ENCODE measurements around the gene INPP5A. TPM values are rescaled to one million over a fixed set of nuclear protein-coding genes. Genes with fewer than 3 reads are reported as not detected.
"Not testable (repeated sequence)": the region's sequence is repeated elsewhere in the genome, so short reads cannot be mapped to it uniquely, and the experiment has no call there.

INPP5A gene
- total RNA-seq, 4 donors from 2014 or later: 34.8 to 80.8 (median 52.8) TPM

GRCh38 chr10:132570771-132571649, 33.4 kb downstream of the INPP5A start:
- Histone ChIP-seq H3K4me3 (no peak overlapping the region), H3K27ac (peak overlapping the region in 2 of 4 donors; percentile 51 to 61), H3K4me1 (peaks cover 35 to 45% (median 38%) of the 10 kb centered on the region in 4 donors), H3K36me3 (no peaks in the 10 kb centered on the region), H3K27me3 (no peaks in the 10 kb centered on the region), H3K9me3 (no peaks in the 10 kb centered on the region)
- intact Hi-C loops (cut with DNase I; ENCODE audit: low total_unique reads) (no loop called here), in situ Hi-C loops (cut with MboI; ENCODE audit: low pct_ligation_motif_present in 1 of 4, low pct_unique_long_range_greater_than_20kb in 1 of 4, low sequenced_read_pairs in 3 of 4) (no loop called here)
- peak; percentile 79 for DNase-seq
- TF ChIP-seq EP300 (IDR thresholded peaks at IDR 0.05; ENCODE audit: low read depth): no peak
- 56 to 61% methylated on average over 2 to 16 of the region's 26 CpGs for WGBS, 2 donors (ENCODE audit: low coverage in 1 of 2)

- Histone ChIP-seq H3K36me3 (no peaks in the 10 kb centered on the region), H3K27ac (peak overlapping the region; percentile 41 to 61 (median 48)), H3K4me1 (peaks cover 44 to 53% (median 46%) of the 10 kb centered on the region in 4 donors), H3K27me3 (no peaks in the 10 kb centered on the region), H3K4me3 (no peak overlapping the region), H3K9me3 (no peaks in the 10 kb centered on the region)
- peak; percentile 72 for DNase-seq
- intact Hi-C loops (cut with DNase I; ENCODE audit: low total_unique reads): no loop called here
- peak in 2 of 3 donors; percentile 37 to 53 for TF ChIP-seq POLR2AphosphoS5 (IDR thresholded peaks at IDR 0.05)
- TF ChIP-seq, protein P1, sequence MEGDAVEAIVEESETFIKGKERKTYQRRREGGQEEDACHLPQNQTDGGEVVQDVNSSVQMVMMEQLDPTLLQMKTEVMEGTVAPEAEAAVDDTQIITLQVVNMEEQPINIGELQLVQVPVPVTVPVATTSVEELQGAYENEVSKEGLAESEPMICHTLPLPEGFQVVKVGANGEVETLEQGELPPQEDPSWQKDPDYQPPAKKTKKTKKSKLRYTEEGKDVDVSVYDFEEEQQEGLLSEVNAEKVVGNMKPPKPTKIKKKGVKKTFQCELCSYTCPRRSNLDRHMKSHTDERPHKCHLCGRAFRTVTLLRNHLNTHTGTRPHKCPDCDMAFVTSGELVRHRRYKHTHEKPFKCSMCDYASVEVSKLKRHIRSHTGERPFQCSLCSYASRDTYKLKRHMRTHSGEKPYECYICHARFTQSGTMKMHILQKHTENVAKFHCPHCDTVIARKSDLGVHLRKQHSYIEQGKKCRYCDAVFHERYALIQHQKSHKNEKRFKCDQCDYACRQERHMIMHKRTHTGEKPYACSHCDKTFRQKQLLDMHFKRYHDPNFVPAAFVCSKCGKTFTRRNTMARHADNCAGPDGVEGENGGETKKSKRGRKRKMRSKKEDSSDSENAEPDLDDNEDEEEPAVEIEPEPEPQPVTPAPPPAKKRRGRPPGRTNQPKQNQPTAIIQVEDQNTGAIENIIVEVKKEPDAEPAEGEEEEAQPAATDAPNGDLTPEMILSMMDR (IDR thresholded peaks at IDR 0.05): no peak
- TF ChIP-seq EP300 (IDR thresholded peaks at IDR 0.05; ENCODE audit: low read depth): no peak
- no peak for TF ChIP-seq POLR2A (IDR thresholded peaks at IDR 0.05)
- WGBS, 2 donors (ENCODE audit: low coverage in 1 of 2): 60 to 95% methylated on average over 4 to 20 of the region's 23 CpGs
- in situ Hi-C loops (cut with MboI; ENCODE audit: low pct_ligation_motif_present in 1 of 4, low pct_unique_long_range_greater_than_20kb in 1 of 4, low sequenced_read_pairs in 3 of 4): no loop called here
These were observed 34.3 kb downstream of the INPP5A start for GRCh38 chr10:132571650-132572544.

- TF ChIP-seq POLR2AphosphoS5 (IDR thresholded peaks at IDR 0.05): no peak
- TF ChIP-seq, protein P1 (IDR thresholded peaks at IDR 0.05): no peak
- TF ChIP-seq EP300 (IDR thresholded peaks at IDR 0.05; ENCODE audit: low read depth): no peak
- no peak for TF ChIP-seq POLR2A (IDR thresholded peaks at IDR 0.05)
- no peak for DNase-seq
- WGBS, 2 donors (ENCODE audit: low coverage in 1 of 2): 52% methylated on average over 7 of the region's 7 CpGs; no CpG with 5 or more reads in 1 of the 2 donors
- H3K9me3 ChIP-seq: no peaks in the 10 kb centered on the region
- H3K4me1 ChIP-seq: peaks cover 48 to 60% (median 52%) of the 10 kb centered on the region in 4 donors
- H3K36me3 ChIP-seq: no peaks in the 10 kb centered on the region
- no peak overlapping the region for H3K4me3 ChIP-seq
- no peaks in the 10 kb centered on the region for H3K27me3 ChIP-seq
- in situ Hi-C loops (cut with MboI; ENCODE audit: low pct_ligation_motif_present in 1 of 4, low pct_unique_long_range_greater_than_20kb in 1 of 4, low sequenced_read_pairs in 3 of 4): no loop called here
- intact Hi-C loops (cut with DNase I; ENCODE audit: low total_unique reads): no loop called here
- H3K27ac ChIP-seq: peak overlapping the region; percentile 41 to 61 (median 48)
These were observed 35.0 kb downstream of the INPP5A start for GRCh38 chr10:132572545-132572937.

DNA sequence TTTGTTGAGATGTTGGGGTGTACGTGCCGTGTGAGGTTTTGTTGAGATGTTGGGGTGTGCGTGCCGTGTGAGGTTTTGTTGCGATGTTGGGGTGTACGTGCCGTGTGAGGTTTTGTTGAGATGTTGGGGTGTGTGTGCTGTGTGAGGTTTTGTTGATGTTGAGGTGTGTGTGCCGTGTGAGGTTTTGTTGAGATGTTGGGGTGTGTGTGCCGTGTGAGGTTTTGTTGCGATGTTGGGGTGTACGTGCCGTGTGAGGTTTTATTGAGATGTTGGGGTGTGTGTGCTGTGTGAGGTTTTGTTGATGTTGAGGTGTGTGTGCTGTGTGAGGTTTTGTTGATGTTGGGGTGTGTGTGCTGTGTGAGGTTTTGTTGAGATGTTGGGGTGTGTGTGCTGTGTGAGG, 35.4 kb downstream of the INPP5A start:
- in situ Hi-C loops (cut with MboI; ENCODE audit: low pct_ligation_motif_present in 1 of 4, low pct_unique_long_range_greater_than_20kb in 1 of 4, low sequenced_read_pairs in 3 of 4); DNase-seq; H3K27me3 ChIP-seq; H3K9me3 ChIP-seq; H3K4me3 ChIP-seq; intact Hi-C loops (cut with DNase I; ENCODE audit: low total_unique reads); H3K36me3 ChIP-seq: not testable (repeated sequence)
- 95% methylated on average over 10 to 12 of the region's 12 CpGs for WGBS, 2 donors (ENCODE audit: low coverage in 1 of 2)
- Histone ChIP-seq H3K27ac (peak overlapping the region in 2 of 4 donors; percentile 51 to 61), H3K4me1 (peaks cover 52 to 64% (median 55%) of the 10 kb centered on the region in 4 donors)

DNA sequence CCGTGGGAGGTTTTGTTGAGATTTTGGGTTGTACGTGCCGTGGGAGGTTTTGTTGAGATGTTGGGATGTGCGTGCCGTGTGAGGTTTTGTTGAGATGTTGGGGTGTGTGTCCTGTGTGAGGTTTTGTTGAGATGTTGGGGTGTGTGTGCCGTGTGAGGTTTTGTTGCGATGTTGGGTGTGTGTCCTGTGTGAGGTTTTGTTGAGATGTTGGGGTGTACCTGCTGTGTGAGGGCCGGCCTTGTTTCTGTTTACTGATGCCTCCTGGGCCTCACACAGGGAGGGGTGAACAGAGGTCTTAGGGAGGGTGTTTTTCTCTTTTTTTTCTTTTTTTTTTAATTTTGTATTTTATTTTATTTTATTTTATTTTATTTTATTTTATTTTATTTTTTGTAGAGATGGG, 36.7 kb downstream of the INPP5A start:
- WGBS, 2 donors (ENCODE audit: low coverage in 1 of 2): 95 to 100% methylated on average over 2 to 8 of the region's 8 CpGs

More for the DNA sequence above, 36.7 kb downstream of the INPP5A start:
- Histone ChIP-seq H3K4me3 (no peak overlapping the region), H3K36me3 (no peaks in the 10 kb centered on the region), H3K4me1 (peaks cover 55 to 75% (median 63%) of the 10 kb centered on the region in 4 donors), H3K27me3 (no peaks in the 10 kb centered on the region), H3K27ac (no peak overlapping the region), H3K9me3 (no peaks in the 10 kb centered on the region)
- intact Hi-C loops (cut with DNase I; ENCODE audit: low total_unique reads): no loop called here
- no peak for DNase-seq
- in situ Hi-C loops (cut with MboI; ENCODE audit: low pct_ligation_motif_present in 1 of 4, low pct_unique_long_range_greater_than_20kb in 1 of 4, low sequenced_read_pairs in 3 of 4): no loop called here
- TF ChIP-seq EP300 (IDR thresholded peaks at IDR 0.05; ENCODE audit: low read depth) (no peak), POLR2AphosphoS5 (IDR thresholded peaks at IDR 0.05) (no peak), POLR2A (IDR thresholded peaks at IDR 0.05) (no peak)
- TF ChIP-seq, protein P1 (IDR thresholded peaks at IDR 0.05): no peak

Measured in transverse colon (tissue), 4 donors.